HG02678 (cell line): Measurements from ENCODE around the gene BBS5.
"Not testable (repeated sequence)": the region's sequence is repeated elsewhere in the genome, so short reads cannot be mapped to it uniquely, and the experiment has no call there.

Source experiments
- ATAC-seq: cut with Tn5 transposase; IDR thresholded peaks from one replicate; pipeline ENCODE4 v1.9.1; 2021; ENCODE audit warnings: mild to moderate bottlenecking, moderate library complexity; ENCODE audit not compliant: unreplicated experiment

Gene BBS5

DNA sequence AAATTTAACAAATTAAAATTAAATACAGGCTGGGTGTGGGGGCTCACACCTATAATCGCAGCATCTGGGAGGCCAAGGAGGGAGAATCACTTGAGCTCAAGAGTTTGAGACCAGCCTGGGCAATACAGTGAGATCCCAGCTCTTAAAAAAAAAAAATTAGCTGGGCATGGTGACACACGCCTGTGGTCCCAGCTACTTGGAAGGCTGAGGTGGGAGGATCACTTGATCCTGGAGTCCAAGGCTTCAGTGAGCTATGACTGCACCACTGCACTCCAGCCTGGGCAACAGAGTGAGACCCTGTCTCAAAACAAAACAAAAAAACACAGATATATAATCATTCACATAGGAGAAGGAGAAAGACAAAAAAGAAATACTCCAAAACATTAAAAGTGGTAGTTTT lies 60.2 kb downstream of the BBS5 start:
- not testable (repeated sequence) for ATAC-seq

DNA sequence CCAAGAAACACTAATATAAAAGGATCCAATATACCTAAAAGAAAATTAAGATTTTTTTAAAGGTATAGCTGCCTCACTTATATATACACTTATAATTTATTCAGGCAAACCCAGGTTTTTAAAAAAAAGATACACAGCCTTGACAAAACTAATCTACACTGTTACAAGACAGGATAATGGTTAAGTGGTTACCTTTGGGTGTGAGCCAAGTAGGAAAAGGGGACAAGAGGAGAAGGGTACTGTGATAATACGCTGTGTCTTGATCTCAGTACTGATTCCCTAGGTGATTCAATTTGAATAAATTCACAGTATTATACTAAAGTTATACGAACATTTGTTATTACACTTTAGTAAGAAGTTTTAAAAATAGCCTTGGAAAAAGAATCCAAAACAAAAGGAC lies 60.9 kb downstream of the BBS5 start:
- no peak for ATAC-seq

DNA sequence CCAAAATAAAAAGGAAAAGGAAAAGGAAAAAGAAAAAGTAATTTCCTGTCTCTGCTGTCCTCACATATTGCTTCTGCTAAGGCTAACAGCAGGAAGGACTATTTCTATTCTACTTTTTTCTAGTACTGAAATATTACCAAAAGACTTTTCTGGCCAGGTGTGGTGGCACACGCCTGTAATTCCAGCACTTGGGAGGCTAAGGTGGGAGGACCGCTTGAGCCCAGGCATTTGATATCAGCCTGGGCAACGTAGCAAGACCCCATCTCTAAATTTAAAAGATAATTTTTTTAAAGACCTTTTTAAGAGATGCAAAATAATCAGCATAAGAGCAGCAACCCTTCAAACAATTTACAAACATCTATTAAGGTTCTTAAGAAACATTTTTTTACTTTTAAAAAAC lies 63.1 kb downstream of the BBS5 start:
- no peak for ATAC-seq

DNA sequence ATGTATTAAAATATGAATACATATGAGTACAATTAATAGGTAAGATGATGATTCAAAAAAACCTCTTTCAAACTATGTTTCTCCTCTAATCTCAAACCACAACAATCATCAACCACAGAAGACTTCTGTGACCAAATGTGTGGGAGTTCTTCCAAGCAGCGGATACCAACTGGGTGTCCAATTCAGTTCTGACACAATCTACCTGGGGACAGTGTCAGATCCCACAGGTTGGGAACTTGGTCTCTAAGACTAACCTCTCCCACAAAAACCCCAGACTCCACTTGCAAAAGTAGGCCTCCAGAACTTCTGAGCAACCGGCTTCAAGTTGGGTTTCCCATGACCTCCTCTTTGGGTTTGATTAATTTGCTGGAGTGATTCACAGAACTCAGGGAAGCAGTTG lies 67.5 kb downstream of the BBS5 start:
- no peak for ATAC-seq
